OCI-LY3 (cell line): ENCODE results near the gene KHDRBS1.

ENCODE experiments used
- H2AFZ ChIP-seq: fragments of 200-600, 300-600 bp; shearing (Covaris generic); 2 replicates; pipeline ENCODE4 v1.6.0; 2014; ENCODE audit warnings: antibody characterized with exemption, low read depth, low read length
- H3K27ac ChIP-seq: fragments of 200-600, 300-600 bp; sonication (generic); 2 replicates; pipeline ENCODE4 v1.5.1; 2014; ENCODE audit warnings: mild to moderate bottlenecking, low read length, moderate library complexity, mixed read lengths
- H3K27me3 ChIP-seq: fragments of 200-600, 300-600 bp; sonication (generic); 2 replicates; pipeline ENCODE4 v1.6.1; 2014; ENCODE audit warnings: low read depth, low read length, mixed read lengths
- H3K36me3 ChIP-seq: fragments of 200-600, 300-600 bp; sonication (generic); replicated peaks from 2 replicates; pipeline ENCODE3; 2014; ENCODE audit warnings: low read depth, low read length, mixed read lengths
- H3K4me1 ChIP-seq: fragments of 300-600, 200-600 bp; sonication (generic); 2 replicates; pipeline ENCODE4 v1.6.1; 2014; ENCODE audit warnings: low read length, mixed read lengths
- H3K4me2 ChIP-seq: fragments of 200-600, 300-600 bp; sonication (generic); 2 replicates; pipeline ENCODE4 v1.6.1; 2014; ENCODE audit warnings: low read length, mixed read lengths
- H3K4me3 ChIP-seq: fragments of 300-600, 200-600 bp; sonication (generic); 2 replicates; pipeline ENCODE4 v1.5.1; 2014; ENCODE audit warnings: antibody characterized with exemption, mild to moderate bottlenecking, low read length, moderate library complexity
- H3K79me2 ChIP-seq: fragments of 300-600, 200-600 bp; shearing (Covaris generic); 2 replicates; pipeline ENCODE4 v1.6.1; 2014; ENCODE audit warnings: mild to moderate bottlenecking, low read length, mixed read lengths
- H3K9ac ChIP-seq: fragments of 300-600, 200-600 bp; shearing (Covaris generic); 2 replicates; pipeline ENCODE4 v1.6.0; 2014; ENCODE audit warnings: mild to moderate bottlenecking, low read length, moderate library complexity
- H3K9me3 ChIP-seq: fragments of 200-600, 300-600 bp; shearing (Covaris generic); 2 replicates; pipeline ENCODE4 v1.6.1; 2014; ENCODE audit warnings: low read length, mixed read lengths; ENCODE audit not compliant: insufficient read depth
- H4K20me1 ChIP-seq: fragments of 200-600, 300-600 bp; sonication (generic); 2 replicates; pipeline ENCODE4 v1.6.1; 2016; ENCODE audit warnings: low read length, mixed read lengths; ENCODE audit not compliant: insufficient read depth
- CTCF ChIP-seq: fragments of 200-600, 300-600 bp; sonication (generic); IDR thresholded peaks from 2 replicates; pipeline ENCODE4 v1.5.1; 2014; ENCODE audit warnings: antibody characterized with exemption, low read length, low read depth
- EZH2phosphoT487 ChIP-seq: fragments of 200-600 bp; shearing (Covaris generic); IDR thresholded peaks from 2 replicates; pipeline ENCODE4 v1.6.1; 2018; ENCODE audit warnings: antibody characterized with exemption, mixed run types, low read depth

KHDRBS1 gene

GRCh38 chr1:32023351-32023750, 9.7 kb downstream of the KHDRBS1 start:
- H3K4me3 ChIP-seq, result no peak overlapping the region
- H3K79me2 ChIP-seq, result peaks cover 99% of the 10 kb centered on the region
- no peaks in the 10 kb centered on the region for H3K27me3 ChIP-seq
- peaks cover 9% of the 10 kb centered on the region for H3K36me3 ChIP-seq
- H3K4me1 ChIP-seq, result no peaks in the 10 kb centered on the region
- no peak for TF ChIP-seq CTCF
- TF ChIP-seq EZH2phosphoT487, result no peak
- peaks cover 56% of the 10 kb centered on the region for H4K20me1 ChIP-seq
- no peak overlapping the region for H2AFZ ChIP-seq
- no peaks in the 10 kb centered on the region for H3K9me3 ChIP-seq
- H3K27ac ChIP-seq, result no peak overlapping the region
- no peak overlapping the region for H3K4me2 ChIP-seq
- H3K9ac ChIP-seq, result no peak overlapping the region

DNA sequence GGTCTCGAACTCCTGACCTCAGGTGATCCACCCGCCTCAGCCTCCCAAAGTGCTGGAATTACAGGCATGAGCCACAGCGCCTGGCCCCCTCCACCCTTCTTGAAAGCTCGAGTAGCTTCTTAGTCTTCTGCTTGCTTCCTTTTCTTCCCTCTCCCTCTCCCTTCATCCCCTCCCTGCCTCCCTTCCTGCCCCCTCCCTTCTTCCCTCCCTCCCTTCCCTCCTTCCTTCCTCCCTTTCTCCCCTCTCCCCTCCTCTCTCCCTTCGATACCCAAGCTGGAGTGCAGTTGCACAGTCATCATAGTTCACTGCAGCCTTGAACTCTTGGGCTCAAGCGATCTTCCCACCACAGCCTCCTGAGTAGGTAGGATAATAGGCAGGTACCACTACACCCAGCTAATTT, 11.8 kb downstream of the KHDRBS1 start:
- Histone ChIP-seq H3K27me3 (no peaks in the 10 kb centered on the region), H3K9ac (no peak overlapping the region), H3K4me2 (no peak overlapping the region), H3K36me3 (peaks cover 16% of the 10 kb centered on the region), H3K27ac (no peak overlapping the region), H2AFZ (no peak overlapping the region), H4K20me1 (peaks cover 56% of the 10 kb centered on the region), H3K79me2 (peaks cover 98% of the 10 kb centered on the region), H3K9me3 (no peaks in the 10 kb centered on the region), H3K4me1 (no peaks in the 10 kb centered on the region), H3K4me3 (no peak overlapping the region)
- TF ChIP-seq EZH2phosphoT487, result no peak
- no peak for TF ChIP-seq CTCF

GRCh38 chr1:32028746-32029145, 15.1 kb downstream of the KHDRBS1 start:
- Histone ChIP-seq H3K4me3 (no peak overlapping the region), H2AFZ (no peak overlapping the region), H3K79me2 (peaks cover 98% of the 10 kb centered on the region), H3K9ac (no peak overlapping the region), H3K9me3 (no peaks in the 10 kb centered on the region), H3K4me1 (no peaks in the 10 kb centered on the region), H3K27ac (no peak overlapping the region), H3K4me2 (no peak overlapping the region), H3K27me3 (no peaks in the 10 kb centered on the region), H3K36me3 (peaks cover 29% of the 10 kb centered on the region), H4K20me1 (peaks cover 54% of the 10 kb centered on the region)
- TF ChIP-seq CTCF (no peak), EZH2phosphoT487 (no peak)

GRCh38 chr1:32031578-32032274, 18.1 kb downstream of the KHDRBS1 start:
- Histone ChIP-seq H3K4me2 (no peak overlapping the region), H3K9ac (no peak overlapping the region), H3K79me2 (peaks cover 89% of the 10 kb centered on the region), H3K27me3 (no peaks in the 10 kb centered on the region), H3K36me3 (peaks cover 32% of the 10 kb centered on the region), H3K4me1 (no peaks in the 10 kb centered on the region), H3K4me3 (no peak overlapping the region), H4K20me1 (peaks cover 51% of the 10 kb centered on the region), H2AFZ (no peak overlapping the region), H3K27ac (no peak overlapping the region), H3K9me3 (no peaks in the 10 kb centered on the region)
- no peak for TF ChIP-seq CTCF
- TF ChIP-seq EZH2phosphoT487, result no peak
